CMK (cell line): ENCODE results near the gene SPATA6.

Experiments
- DNase-seq: peaks from one replicate; pipeline ENCODE4 v3.0.0-alpha.2; 2010; ENCODE audit warnings: low read depth

Gene SPATA6

DNA sequence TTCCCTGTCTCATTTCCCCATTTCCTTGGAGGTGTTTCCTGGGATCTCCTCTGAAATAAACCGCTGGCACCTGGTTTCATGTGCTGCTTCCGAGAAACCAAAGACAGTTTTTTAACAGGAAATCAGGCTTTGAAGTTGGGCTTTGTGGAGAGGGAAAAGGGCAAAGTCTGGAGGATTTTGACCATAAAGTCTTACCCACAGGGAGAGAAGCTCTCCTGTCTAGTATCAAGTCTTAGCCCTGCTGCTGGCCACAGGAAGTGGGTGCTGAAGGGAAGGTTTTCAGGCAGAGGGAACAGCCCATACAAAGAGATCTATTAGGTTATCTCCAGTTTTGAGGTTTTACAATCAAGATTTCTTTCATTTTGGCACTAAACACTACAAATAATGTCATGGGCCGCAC is 220.2 kb downstream of the SPATA6 start:
- DNase-seq = no peak

DNA sequence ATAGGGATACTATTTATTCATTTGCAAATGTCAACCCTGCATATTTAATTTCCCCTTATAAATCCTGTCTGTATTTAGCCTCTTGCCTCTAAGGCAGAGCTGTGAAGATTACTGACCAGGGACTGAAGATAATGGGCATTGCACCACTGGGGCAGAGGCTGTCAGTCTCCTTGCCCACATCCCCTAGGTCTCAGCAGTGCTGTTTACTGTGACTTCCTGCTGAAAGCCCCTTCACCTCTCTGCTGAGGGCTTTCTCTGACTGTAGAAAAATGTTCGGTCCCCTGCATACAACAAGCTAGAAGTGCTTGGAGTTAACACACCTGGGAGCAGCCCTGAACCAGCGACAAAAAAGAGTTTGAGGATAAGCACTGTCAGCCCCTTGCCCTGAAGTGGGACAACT is 220.7 kb downstream of the SPATA6 start:
- DNase-seq = no peak

DNA sequence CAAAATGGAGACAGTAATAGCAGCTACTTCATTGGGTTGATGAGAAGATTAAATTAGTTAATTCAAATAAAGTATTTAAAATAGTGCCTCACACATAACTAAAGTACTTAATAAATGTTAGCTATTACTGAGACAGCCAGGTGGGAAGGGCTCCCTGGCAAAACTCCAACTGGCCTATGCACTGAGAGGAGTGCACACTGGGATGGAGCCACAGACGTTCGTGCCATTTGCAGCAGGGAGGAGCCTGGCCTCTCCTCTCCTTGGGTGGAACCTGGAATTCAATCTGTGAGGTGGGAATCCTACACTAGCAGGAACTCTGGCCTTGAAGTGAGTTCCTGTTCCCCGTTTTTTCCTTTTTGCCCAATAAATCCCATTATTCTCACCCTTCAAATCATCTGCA is 221.4 kb downstream of the SPATA6 start:
- DNase-seq = no peak

DNA sequence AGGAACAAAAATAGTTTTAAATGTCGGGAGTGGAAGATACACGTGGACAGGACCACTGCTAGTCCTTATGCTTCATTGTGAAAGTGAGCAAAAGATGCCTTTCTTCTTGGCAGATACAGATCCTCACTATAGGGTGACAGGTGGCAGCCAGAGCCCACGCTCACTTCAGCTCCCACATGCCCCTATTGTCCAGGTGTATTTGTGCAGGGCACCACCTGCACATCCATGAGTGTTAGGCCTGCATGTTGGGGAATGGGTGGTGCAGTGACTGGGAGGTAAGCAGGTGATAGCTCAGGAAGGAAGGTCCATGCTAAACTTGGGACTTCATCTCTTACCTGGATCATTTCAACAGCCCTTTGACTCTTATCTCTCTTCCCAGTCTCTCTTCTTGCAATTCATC is 222.1 kb downstream of the SPATA6 start:
- DNase-seq = no peak

DNA sequence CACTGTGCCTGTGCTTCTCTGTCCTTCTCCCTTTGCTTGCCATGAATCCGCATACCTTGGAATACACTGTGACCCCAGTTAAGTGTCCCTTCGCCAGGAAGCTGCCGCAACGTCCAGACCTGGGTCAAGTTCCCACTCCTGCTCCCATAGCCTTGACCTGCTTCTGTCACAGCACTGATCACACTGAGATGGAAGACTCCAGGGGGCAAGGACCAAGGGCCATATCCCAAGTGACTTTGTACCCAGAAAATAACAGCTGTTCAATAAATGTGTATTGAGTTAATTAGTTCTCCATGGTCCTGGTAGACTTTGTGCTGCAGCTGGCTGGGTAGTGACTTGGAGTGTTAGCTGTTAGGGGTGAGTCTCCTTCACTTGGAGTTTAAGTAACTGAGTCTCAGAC is 223.6 kb downstream of the SPATA6 start:
- DNase-seq = no peak

DNA sequence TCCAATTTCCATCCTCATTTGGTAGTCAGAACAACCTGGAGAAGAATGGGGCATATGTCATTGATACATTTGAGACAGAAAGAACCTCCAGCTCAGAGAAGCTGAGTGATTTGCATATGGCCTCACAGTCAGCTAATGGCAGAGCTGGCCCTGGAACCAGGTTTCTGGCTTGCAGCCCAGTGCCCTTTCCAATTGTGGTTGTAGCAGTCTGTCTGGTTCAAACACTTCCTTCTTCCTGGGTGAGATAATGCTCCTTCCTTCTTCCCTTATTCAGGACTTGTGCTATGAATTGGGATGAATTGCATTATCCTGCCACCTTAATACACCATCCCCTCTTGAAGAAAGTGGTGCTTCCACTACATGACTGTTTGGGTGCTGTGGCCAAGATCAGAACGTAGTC is 225.3 kb downstream of the SPATA6 start:
- no peak for DNase-seq
